Panc1 (cell line): ENCODE data around the gene CAPRIN1.

ENCODE experiments used
- CTCF ChIP-seq: fragments of 450-650 bp; IDR thresholded peaks from 2 replicates; pipeline ENCODE4 v1.5.1; 2017; ENCODE audit warnings: mild to moderate bottlenecking
- POLR2AphosphoS5 ChIP-seq: IDR thresholded peaks from 2 replicates; pipeline ENCODE4 v1.6.1; 2012; ENCODE audit warnings: mild to moderate bottlenecking, low read depth, low read length, moderate library complexity

- TF ChIP-seq CTCF: no peak
- no peak for TF ChIP-seq POLR2AphosphoS5
Observed at GRCh38 chr11:34120651-34121050, 69.1 kb downstream of the CAPRIN1 start.
